Endothelial cell (in vitro differentiated cells): Measurements from ENCODE around the gene NXF1. TPM values are rescaled to one million over a fixed set of nuclear protein-coding genes. Genes with fewer than 3 reads are reported as not detected.

Experiments used
- DNase-seq: peaks from one replicate; pipeline ENCODE4 v3.0.0; 2021; ENCODE audit warnings: low spot score
- H3K27ac Mint-ChIP-seq: one replicate; pipeline ENCODE4 v1.8.0; 2021; ENCODE audit warnings: mixed read lengths, inconsistent platforms; ENCODE audit not compliant: unreplicated experiment
- H3K27me3 Mint-ChIP-seq: one replicate; pipeline ENCODE4 v1.8.0; 2021; ENCODE audit warnings: mild to moderate bottlenecking, moderate library complexity, mixed read lengths, inconsistent platforms; ENCODE audit not compliant: unreplicated experiment
- H3K36me3 Mint-ChIP-seq: one replicate; pipeline ENCODE4 v1.8.0; 2021; ENCODE audit warnings: mild to moderate bottlenecking, low read depth, mixed read lengths, inconsistent platforms; ENCODE audit not compliant: unreplicated experiment
- H3K4me1 Mint-ChIP-seq: one replicate; pipeline ENCODE4 v1.8.0; 2021; ENCODE audit warnings: mild to moderate bottlenecking, mixed read lengths, inconsistent platforms; ENCODE audit not compliant: unreplicated experiment
- H3K4me3 Mint-ChIP-seq: one replicate; pipeline ENCODE4 v1.8.0; 2021; ENCODE audit warnings: mild to moderate bottlenecking, mixed read lengths, inconsistent platforms; ENCODE audit not compliant: unreplicated experiment
- H3K9me3 Mint-ChIP-seq: one replicate; pipeline ENCODE4 v1.8.0; 2021; ENCODE audit warnings: mixed read lengths, inconsistent platforms; ENCODE audit not compliant: unreplicated experiment
- CTCF ChIP-seq: fragments of 200-600 bp; sonication (generic); IDR thresholded peaks from one replicate; pipeline ENCODE4 v1.5.0; 2021; ENCODE audit warnings: antibody characterized with exemption; ENCODE audit not compliant: unreplicated experiment
- total RNA-seq: library from RNA; stranded (reverse); fragmentation: NEBNext Ultra II Directional; extraction: Animal tissue kit (Norgen Biotek cat#: 25700); gene quantifications from one replicate; pipeline ENCODE4 v1.2.1, GENCODE V29; 2021; ENCODE audit not compliant: unreplicated experiment

NXF1 gene
- total RNA-seq, 1 donor from 2014 or later = 50.8 TPM

- H3K4me1 Mint-ChIP-seq = peaks cover 16% of the 10 kb centered on the region
- no peak overlapping the region for H3K4me3 Mint-ChIP-seq
- DNase-seq = no peak
- peaks cover 11% of the 10 kb centered on the region for H3K27me3 Mint-ChIP-seq
- no peak overlapping the region for H3K27ac Mint-ChIP-seq
- H3K9me3 Mint-ChIP-seq = no peaks in the 10 kb centered on the region
- TF ChIP-seq CTCF = no peak
- peaks cover 50% of the 10 kb centered on the region for H3K36me3 Mint-ChIP-seq
Measured at GRCh38 chr11:62801071-62801470, 4.2 kb downstream of the NXF1 start.

- H3K4me1 Mint-ChIP-seq = peaks cover 8% of the 10 kb centered on the region
- no peaks in the 10 kb centered on the region for H3K9me3 Mint-ChIP-seq
- DNase-seq = no peak
- H3K27me3 Mint-ChIP-seq = peaks cover 5% of the 10 kb centered on the region
- TF ChIP-seq CTCF = no peak
- peaks cover 61% of the 10 kb centered on the region for H3K36me3 Mint-ChIP-seq
- H3K4me3 Mint-ChIP-seq = peak overlapping the region; percentile 72
- no peak overlapping the region for H3K27ac Mint-ChIP-seq
Measured at GRCh38 chr11:62799486-62799885, 5.8 kb downstream of the NXF1 start.

GRCh38 chr11:62796281-62796680 is 9.0 kb downstream of the NXF1 start:
- no peak for DNase-seq
- no peak for TF ChIP-seq CTCF
- no peaks in the 10 kb centered on the region for H3K9me3 Mint-ChIP-seq
- peak overlapping the region; percentile 31 for H3K4me3 Mint-ChIP-seq
- no peak overlapping the region for H3K27ac Mint-ChIP-seq
- peaks cover 53% of the 10 kb centered on the region for H3K36me3 Mint-ChIP-seq
- H3K27me3 Mint-ChIP-seq = peaks cover 12% of the 10 kb centered on the region
- H3K4me1 Mint-ChIP-seq = peaks cover 8% of the 10 kb centered on the region

GRCh38 chr11:62794201-62794775 is 11.0 kb downstream of the NXF1 start:
- H3K27me3 Mint-ChIP-seq = peaks cover 18% of the 10 kb centered on the region
- H3K9me3 Mint-ChIP-seq = no peaks in the 10 kb centered on the region
- H3K36me3 Mint-ChIP-seq = peaks cover 54% of the 10 kb centered on the region
- H3K4me1 Mint-ChIP-seq = peaks cover 17% of the 10 kb centered on the region
- peak overlapping the region; percentile 59 for H3K4me3 Mint-ChIP-seq
- H3K27ac Mint-ChIP-seq = peak overlapping the region; percentile 52
- no peak for TF ChIP-seq CTCF
- DNase-seq = no peak

GRCh38 chr11:62792202-62792575 is 13.1 kb downstream of the NXF1 start:
- Mint-ChIP-seq H3K36me3 (peaks cover 42% of the 10 kb centered on the region), H3K4me3 (peak overlapping the region; percentile 88), H3K4me1 (peaks cover 20% of the 10 kb centered on the region), H3K9me3 (no peaks in the 10 kb centered on the region), H3K27me3 (peaks cover 12% of the 10 kb centered on the region), H3K27ac (peak overlapping the region; percentile 85)
- no peak for TF ChIP-seq CTCF
- no peak for DNase-seq
